ENCODE measurements around the gene LMX1B.

The LMX1B gene

GRCh38 chr9:126612813-126613641, 701 bp upstream of the LMX1B start:
- DNase-seq (ENCODE audit: low read depth) = no peak
- H3K4me3 ChIP-seq (ENCODE audit: control insufficient read depth, low read depth, low read length) = no peak overlapping the region
- TF ChIP-seq CTCF (conservative IDR thresholded peaks at IDR 0.05; ENCODE audit: control insufficient read depth, insufficient read depth, low read depth, low read length) = no peak

DNA sequence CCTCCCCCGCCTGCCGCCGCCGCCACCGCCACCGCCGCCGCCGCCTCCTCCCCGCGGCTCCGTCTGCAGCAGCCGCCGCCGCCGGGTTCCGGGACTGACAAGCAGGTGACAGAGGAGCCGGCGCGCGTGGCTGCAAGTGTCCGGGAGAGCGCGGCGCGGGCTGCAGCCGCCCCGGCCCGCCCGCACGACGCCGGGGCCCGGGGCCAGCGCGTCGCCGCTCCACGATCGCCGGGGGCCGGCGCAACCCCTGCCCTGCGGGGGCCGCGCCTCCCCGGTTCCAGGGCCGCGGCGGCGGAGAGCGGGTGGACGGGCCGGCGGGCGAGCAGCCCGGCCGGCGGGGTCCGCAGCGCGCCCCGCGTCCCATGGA, 343 bp downstream of the LMX1B start:
- no peak for DNase-seq (ENCODE audit: low read depth)
- no peak overlapping the region for H3K4me3 ChIP-seq (ENCODE audit: control insufficient read depth, low read depth, low read length)
- TF ChIP-seq CTCF (conservative IDR thresholded peaks at IDR 0.05; ENCODE audit: control insufficient read depth, insufficient read depth, low read depth, low read length) = no peak

DNA sequence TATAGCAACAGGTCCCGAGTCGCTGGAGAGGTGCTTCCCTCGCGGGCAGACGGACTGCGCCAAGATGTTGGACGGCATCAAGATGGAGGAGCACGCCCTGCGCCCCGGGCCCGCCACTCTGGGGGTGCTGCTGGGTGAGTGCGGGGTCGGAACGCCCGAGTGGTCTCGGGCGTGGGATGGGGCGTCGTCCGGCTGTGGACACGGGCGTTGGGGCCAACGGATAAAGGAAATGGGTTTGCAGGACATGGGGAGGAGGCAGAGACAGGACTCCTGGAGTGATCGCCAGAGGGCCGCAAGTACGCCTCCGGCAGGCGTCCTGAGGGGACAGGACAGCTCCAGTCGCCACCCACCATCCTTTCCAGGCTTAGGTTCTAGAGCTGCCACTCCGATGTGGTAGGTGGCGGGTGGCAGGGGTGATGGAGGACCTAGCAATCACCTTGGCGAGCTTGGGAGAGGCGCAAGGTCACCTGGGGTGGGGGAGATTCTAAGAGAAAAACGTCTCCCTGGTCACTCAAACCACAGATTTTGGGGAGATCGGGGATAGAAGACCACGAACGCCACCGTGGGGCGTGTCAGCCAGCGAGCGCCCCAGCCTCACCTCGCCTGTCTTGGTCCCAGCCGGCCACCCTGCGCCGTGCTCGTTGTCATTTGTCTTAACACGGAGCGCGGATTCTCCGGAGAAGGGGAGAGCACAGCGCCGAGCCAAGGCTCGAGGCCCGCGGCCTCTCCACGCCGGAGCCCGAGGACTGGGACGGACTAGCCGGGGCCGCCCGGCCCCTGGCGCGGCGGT, 922 bp downstream of the LMX1B start:
- DNase-seq (ENCODE audit: low read depth) = no peak
- no peak overlapping the region for H3K4me3 ChIP-seq (ENCODE audit: control insufficient read depth, low read depth, low read length)
- no peak for TF ChIP-seq CTCF (conservative IDR thresholded peaks at IDR 0.05; ENCODE audit: control insufficient read depth, insufficient read depth, low read depth, low read length)

GRCh38 chr9:126615245-126615790, 1.6 kb downstream of the LMX1B start:
- no peak for DNase-seq (ENCODE audit: low read depth)
- no peak for TF ChIP-seq CTCF (conservative IDR thresholded peaks at IDR 0.05; ENCODE audit: control insufficient read depth, insufficient read depth, low read depth, low read length)
- no peak overlapping the region for H3K4me3 ChIP-seq (ENCODE audit: control insufficient read depth, low read depth, low read length)

- no peak for DNase-seq (ENCODE audit: low read depth)
- H3K4me3 ChIP-seq (ENCODE audit: control insufficient read depth, low read depth, low read length) = no peak overlapping the region
- no peak for TF ChIP-seq CTCF (conservative IDR thresholded peaks at IDR 0.05; ENCODE audit: control insufficient read depth, insufficient read depth, low read depth, low read length)
Observed at GRCh38 chr9:126615791-126616447, 2.2 kb downstream of the LMX1B start.

- no peak for TF ChIP-seq CTCF (conservative IDR thresholded peaks at IDR 0.05; ENCODE audit: control insufficient read depth, insufficient read depth, low read depth, low read length)
- H3K4me3 ChIP-seq (ENCODE audit: control insufficient read depth, low read depth, low read length) = no peak overlapping the region
- no peak for DNase-seq (ENCODE audit: low read depth)
Observed at GRCh38 chr9:126616521-126616976, 2.8 kb downstream of the LMX1B start.

All from fibroblast of mammary gland (primary cell).